Suprapubic skin (tissue), 4 donors: ENCODE measurements around the gene KIAA0513.

Experiments used
- EP300 ChIP-seq: sonication (generic); formaldehyde crosslinking; IDR thresholded peaks from one replicate; pipeline ENCODE4 v1.6.1; 2017; ENCODE audit warnings: antibody characterized with exemption
- POLR2A ChIP-seq, 2 donors: fragments of 450-650 bp; IDR thresholded peaks; one replicate each; pipeline ENCODE4 v1.6.1; 2017; ENCODE audit warnings: antibody characterized with exemption in 2 of 2, mild to moderate bottlenecking in 2 of 2, moderate library complexity in 2 of 2
- POLR2AphosphoS5 ChIP-seq, 3 donors: sonication (generic); formaldehyde crosslinking; IDR thresholded peaks; one replicate each; pipeline ENCODE4 v1.6.1; 2017; ENCODE audit warnings: antibody characterized with exemption in 3 of 3
- TF ChIP-seq, protein P1 (sequence below), 2 donors: fragments of 200-600 bp in 1 of 2; fragments of 450-650 bp in 1 of 2; sonication (generic) in 1 of 2; IDR thresholded peaks; one replicate each; pipeline ENCODE4 v1.5.1; 2016 to 2019; ENCODE audit warnings: antibody characterized with exemption in 2 of 2, mild to moderate bottlenecking in 1 of 2, moderate library complexity in 1 of 2

DNA sequence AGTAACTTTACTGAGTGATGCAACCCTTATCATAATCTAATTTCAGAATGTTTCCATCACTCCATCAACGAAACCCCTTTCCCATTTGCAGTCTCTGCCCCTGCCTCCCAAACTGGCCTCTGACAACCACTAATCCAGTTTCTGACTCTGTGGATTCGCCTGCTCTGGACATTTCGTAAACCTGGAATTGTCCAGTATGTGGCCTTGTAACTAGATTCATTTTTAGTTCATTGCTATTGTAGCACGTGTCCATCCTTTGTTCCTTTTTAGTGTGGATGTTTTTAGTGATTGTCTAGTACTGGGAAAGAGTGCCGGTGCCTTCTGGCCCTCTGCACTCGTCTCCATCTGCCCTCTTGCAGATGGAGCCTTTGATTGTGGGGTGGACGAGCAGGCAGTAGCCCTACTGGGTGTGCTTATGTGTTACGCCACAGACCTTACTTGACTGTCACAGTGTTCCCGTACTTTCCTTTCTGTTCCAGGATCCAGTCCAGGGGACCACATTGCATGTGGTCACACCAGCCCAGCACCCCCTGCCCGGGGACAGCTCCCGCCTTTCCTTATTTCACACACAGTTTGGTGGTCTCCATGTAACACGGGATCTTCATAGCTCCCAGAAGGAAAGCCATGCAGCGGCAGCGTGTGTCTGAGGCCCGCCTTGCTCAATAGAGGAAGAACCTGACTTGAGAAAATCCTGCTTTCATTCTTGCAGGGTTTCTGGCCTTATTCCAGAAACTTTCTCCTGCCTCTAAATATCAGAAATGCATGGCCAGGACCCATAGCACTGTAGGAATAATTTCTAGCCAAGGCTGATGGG, 8.8 kb downstream of the KIAA0513 start:
- TF ChIP-seq POLR2AphosphoS5 (IDR thresholded peaks at IDR 0.05) (no peak), POLR2A (IDR thresholded peaks at IDR 0.05) (no peak), EP300 (no peak)
- TF ChIP-seq, protein P1, sequence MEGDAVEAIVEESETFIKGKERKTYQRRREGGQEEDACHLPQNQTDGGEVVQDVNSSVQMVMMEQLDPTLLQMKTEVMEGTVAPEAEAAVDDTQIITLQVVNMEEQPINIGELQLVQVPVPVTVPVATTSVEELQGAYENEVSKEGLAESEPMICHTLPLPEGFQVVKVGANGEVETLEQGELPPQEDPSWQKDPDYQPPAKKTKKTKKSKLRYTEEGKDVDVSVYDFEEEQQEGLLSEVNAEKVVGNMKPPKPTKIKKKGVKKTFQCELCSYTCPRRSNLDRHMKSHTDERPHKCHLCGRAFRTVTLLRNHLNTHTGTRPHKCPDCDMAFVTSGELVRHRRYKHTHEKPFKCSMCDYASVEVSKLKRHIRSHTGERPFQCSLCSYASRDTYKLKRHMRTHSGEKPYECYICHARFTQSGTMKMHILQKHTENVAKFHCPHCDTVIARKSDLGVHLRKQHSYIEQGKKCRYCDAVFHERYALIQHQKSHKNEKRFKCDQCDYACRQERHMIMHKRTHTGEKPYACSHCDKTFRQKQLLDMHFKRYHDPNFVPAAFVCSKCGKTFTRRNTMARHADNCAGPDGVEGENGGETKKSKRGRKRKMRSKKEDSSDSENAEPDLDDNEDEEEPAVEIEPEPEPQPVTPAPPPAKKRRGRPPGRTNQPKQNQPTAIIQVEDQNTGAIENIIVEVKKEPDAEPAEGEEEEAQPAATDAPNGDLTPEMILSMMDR (IDR thresholded peaks at IDR 0.05) = no peak
